Suprapubic skin (tissue), 4 donors: ENCODE data around the gene COL4A1. TPM values are rescaled to one million over a fixed set of nuclear protein-coding genes. Genes with fewer than 3 reads are reported as not detected.

Experiments
- DNase-seq, 2 donors: peaks; one replicate each; pipeline ENCODE4 v3.0.0-alpha.2; 2019; ENCODE audit warnings: low spot score in 2 of 2
- H3K27ac ChIP-seq: fragments of 200-600 bp; sonication (generic); one replicate; pipeline ENCODE4 v1.5.1; 2019
- H3K27me3 ChIP-seq: fragments of 200-600 bp; sonication (generic); one replicate; pipeline ENCODE4 v1.5.1; 2019
- H3K36me3 ChIP-seq: fragments of 200-600 bp; sonication (generic); one replicate; pipeline ENCODE4 v1.5.1; 2019
- H3K4me1 ChIP-seq: fragments of 200-600 bp; sonication (generic); one replicate; pipeline ENCODE4 v1.5.1; 2019
- H3K4me3 ChIP-seq: fragments of 200-600 bp; sonication (generic); one replicate; pipeline ENCODE4 v1.5.1; 2019; ENCODE audit warnings: mild to moderate bottlenecking
- H3K9me3 ChIP-seq: fragments of 200-600 bp; sonication (generic); one replicate; pipeline ENCODE4 v1.5.1; 2019
- EP300 ChIP-seq: sonication (generic); formaldehyde crosslinking; IDR thresholded peaks from one replicate; pipeline ENCODE4 v1.6.1; 2017; ENCODE audit warnings: antibody characterized with exemption
- POLR2A ChIP-seq, 2 donors: fragments of 450-650 bp; IDR thresholded peaks; one replicate each; pipeline ENCODE4 v1.6.1; 2017; ENCODE audit warnings: antibody characterized with exemption in 2 of 2, mild to moderate bottlenecking in 2 of 2, moderate library complexity in 2 of 2
- POLR2AphosphoS5 ChIP-seq, 3 donors: sonication (generic); formaldehyde crosslinking; IDR thresholded peaks; one replicate each; pipeline ENCODE4 v1.6.1; 2017; ENCODE audit warnings: antibody characterized with exemption in 3 of 3
- WGBS: methylation state at CpG from one replicate; pipeline ENCODE4 v1.1.5; 2018; 5-methylcytosine and 5-hydroxymethylcytosine counted together
- total RNA-seq, 4 donors: library from RNA; depleted of rRNA; stranded (reverse); fragments of >200 nt; gene quantifications; one replicate each; pipeline ENCODE4 v1.1.0, GENCODE V29; 2016
- TF ChIP-seq, protein P1 (sequence below), 2 donors: fragments of 200-600 bp in 1 of 2; fragments of 450-650 bp in 1 of 2; sonication (generic) in 1 of 2; IDR thresholded peaks; one replicate each; pipeline ENCODE4 v1.5.1; 2016 to 2019; ENCODE audit warnings: antibody characterized with exemption in 2 of 2, mild to moderate bottlenecking in 1 of 2, moderate library complexity in 1 of 2

COL4A1 gene
- total RNA-seq, 4 donors from 2014 or later, result 36.7 to 60.8 (median 43.6) TPM

- no peak overlapping the region for H3K27ac ChIP-seq
- no peak for TF ChIP-seq POLR2AphosphoS5 (IDR thresholded peaks at IDR 0.05)
- TF ChIP-seq POLR2A (IDR thresholded peaks at IDR 0.05), result no peak
- TF ChIP-seq EP300, result no peak
- TF ChIP-seq, protein P1, sequence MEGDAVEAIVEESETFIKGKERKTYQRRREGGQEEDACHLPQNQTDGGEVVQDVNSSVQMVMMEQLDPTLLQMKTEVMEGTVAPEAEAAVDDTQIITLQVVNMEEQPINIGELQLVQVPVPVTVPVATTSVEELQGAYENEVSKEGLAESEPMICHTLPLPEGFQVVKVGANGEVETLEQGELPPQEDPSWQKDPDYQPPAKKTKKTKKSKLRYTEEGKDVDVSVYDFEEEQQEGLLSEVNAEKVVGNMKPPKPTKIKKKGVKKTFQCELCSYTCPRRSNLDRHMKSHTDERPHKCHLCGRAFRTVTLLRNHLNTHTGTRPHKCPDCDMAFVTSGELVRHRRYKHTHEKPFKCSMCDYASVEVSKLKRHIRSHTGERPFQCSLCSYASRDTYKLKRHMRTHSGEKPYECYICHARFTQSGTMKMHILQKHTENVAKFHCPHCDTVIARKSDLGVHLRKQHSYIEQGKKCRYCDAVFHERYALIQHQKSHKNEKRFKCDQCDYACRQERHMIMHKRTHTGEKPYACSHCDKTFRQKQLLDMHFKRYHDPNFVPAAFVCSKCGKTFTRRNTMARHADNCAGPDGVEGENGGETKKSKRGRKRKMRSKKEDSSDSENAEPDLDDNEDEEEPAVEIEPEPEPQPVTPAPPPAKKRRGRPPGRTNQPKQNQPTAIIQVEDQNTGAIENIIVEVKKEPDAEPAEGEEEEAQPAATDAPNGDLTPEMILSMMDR (IDR thresholded peaks at IDR 0.05), result no peak
- H3K9me3 ChIP-seq, result no peaks in the 10 kb centered on the region
- 92% methylated on average over 5 of the region's 5 CpGs for WGBS
- H3K27me3 ChIP-seq, result no peaks in the 10 kb centered on the region
- H3K36me3 ChIP-seq, result peaks cover 10% of the 10 kb centered on the region
- DNase-seq, result no peak
- no peak overlapping the region for H3K4me3 ChIP-seq
- H3K4me1 ChIP-seq, result peaks cover 9% of the 10 kb centered on the region
These were observed 92.3 kb downstream of the COL4A1 start for GRCh38 chr13:110214637-110215036.

- DNase-seq, result no peak
- H3K27ac ChIP-seq, result no peak overlapping the region
- TF ChIP-seq POLR2AphosphoS5 (IDR thresholded peaks at IDR 0.05), result no peak
- TF ChIP-seq, protein P1 (IDR thresholded peaks at IDR 0.05), result no peak
- TF ChIP-seq POLR2A (IDR thresholded peaks at IDR 0.05), result no peak
- TF ChIP-seq EP300, result no peak
- H3K4me1 ChIP-seq, result peaks cover 9% of the 10 kb centered on the region
- H3K36me3 ChIP-seq, result peaks cover 10% of the 10 kb centered on the region
- 80% methylated on average over 13 of the region's 13 CpGs for WGBS
- no peaks in the 10 kb centered on the region for H3K27me3 ChIP-seq
- no peak overlapping the region for H3K4me3 ChIP-seq
- no peaks in the 10 kb centered on the region for H3K9me3 ChIP-seq
These were observed 93.4 kb downstream of the COL4A1 start for GRCh38 chr13:110213461-110214074.

- peaks cover 10% of the 10 kb centered on the region for H3K36me3 ChIP-seq
- WGBS, result 86% methylated on average over 9 of the region's 9 CpGs
These were observed 94.4 kb downstream of the COL4A1 start for GRCh38 chr13:110212529-110212928.

DNA sequence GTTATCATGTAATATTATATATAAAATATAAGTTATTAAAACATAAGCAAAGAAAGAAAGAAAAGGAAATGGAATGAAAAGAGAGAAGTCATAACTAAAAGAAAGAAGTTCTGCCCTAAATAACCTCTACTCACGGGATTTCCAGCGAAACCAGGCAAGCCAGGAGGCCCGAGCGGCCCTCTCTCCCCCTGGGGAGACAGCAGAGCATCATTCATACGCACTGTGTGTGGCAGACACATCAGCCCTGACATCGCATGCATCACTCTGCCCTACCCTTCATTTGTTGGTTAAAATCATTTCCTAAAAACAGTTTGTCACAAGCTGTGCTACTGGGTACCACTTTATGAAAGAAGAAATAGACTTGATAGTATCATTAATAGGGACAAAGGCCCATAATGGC lies 95.2 kb downstream of the COL4A1 start:
- DNase-seq, result no peak
- Histone ChIP-seq H3K4me3 (no peak overlapping the region), H3K36me3 (peaks cover 17% of the 10 kb centered on the region), H3K27me3 (no peaks in the 10 kb centered on the region), H3K9me3 (no peaks in the 10 kb centered on the region), H3K27ac (no peak overlapping the region), H3K4me1 (peaks cover 2% of the 10 kb centered on the region)
- 83% methylated on average over 6 of the region's 6 CpGs for WGBS
- no peak for TF ChIP-seq EP300
- TF ChIP-seq, protein P1 (IDR thresholded peaks at IDR 0.05), result no peak

More at GRCh38 chr13:110212529-110212928, 94.4 kb downstream of the COL4A1 start:
- no peak for DNase-seq
- Histone ChIP-seq H3K4me1 (peaks cover 9% of the 10 kb centered on the region), H3K9me3 (no peaks in the 10 kb centered on the region), H3K4me3 (no peak overlapping the region), H3K27me3 (no peaks in the 10 kb centered on the region), H3K27ac (no peak overlapping the region)
- TF ChIP-seq, protein P1 (IDR thresholded peaks at IDR 0.05), result no peak
- TF ChIP-seq POLR2AphosphoS5 (IDR thresholded peaks at IDR 0.05) (no peak), POLR2A (IDR thresholded peaks at IDR 0.05) (no peak), EP300 (no peak)

DNA sequence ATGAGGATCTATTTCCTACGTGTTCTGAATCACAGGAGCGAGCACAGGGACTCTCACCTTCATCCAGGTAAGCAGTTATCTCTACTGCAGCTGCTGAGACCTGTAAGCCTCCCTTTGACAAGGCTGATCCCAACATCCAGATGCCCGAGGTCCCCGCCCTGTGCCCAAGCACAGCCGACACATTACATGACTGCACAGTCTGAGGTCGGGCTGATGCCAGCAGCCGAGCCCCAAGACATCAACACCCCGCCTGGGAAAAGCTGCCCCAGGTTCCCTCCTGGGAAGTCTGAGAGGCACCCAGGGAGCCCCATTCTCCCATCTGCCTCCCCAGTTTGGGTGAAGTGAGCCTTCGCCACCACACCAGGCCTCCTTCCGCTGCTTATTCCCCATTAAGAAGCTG lies 95.9 kb downstream of the COL4A1 start:
- 99% methylated on average over 7 of the region's 10 CpGs for WGBS
- Histone ChIP-seq H3K36me3 (peaks cover 21% of the 10 kb centered on the region), H3K4me3 (no peak overlapping the region), H3K9me3 (no peaks in the 10 kb centered on the region), H3K27me3 (no peaks in the 10 kb centered on the region), H3K4me1 (no peaks in the 10 kb centered on the region), H3K27ac (no peak overlapping the region)
- TF ChIP-seq, protein P1 (IDR thresholded peaks at IDR 0.05), result no peak
- TF ChIP-seq POLR2A (IDR thresholded peaks at IDR 0.05), result no peak
- TF ChIP-seq EP300, result no peak
- TF ChIP-seq POLR2AphosphoS5 (IDR thresholded peaks at IDR 0.05), result no peak
- no peak for DNase-seq
